ENCODE measurements around the gene UST.

UST gene

GRCh38 chr6:149044528-149044927 lies 297.7 kb downstream of the UST start:
- Histone ChIP-seq H2AK5ac (ENCODE audit: low read length, severe bottlenecking) (no peak overlapping the region), H2BK12ac (ENCODE audit: low read length in 2 of 2) (no peak overlapping the region), H3K4me1 (ENCODE audit: control insufficient read depth, insufficient read depth, low read depth, low read length) (peaks cover 1% of the 10 kb centered on the region), H2BK5ac (ENCODE audit: low read depth, low read length, poor library complexity, severe bottlenecking) (no peak overlapping the region), H3K4ac (ENCODE audit: low read depth in 1 of 2, low read length in 2 of 2) (no peak overlapping the region), H3K18ac (ENCODE audit: low read depth in 1 of 2, low read length in 2 of 2) (no peak overlapping the region), H3K9me3 (ENCODE audit: control insufficient read depth, low read length) (no peaks in the 10 kb centered on the region), H3K79me1 (replicated peaks; ENCODE audit: low read length, poor library complexity, severe bottlenecking) (no peaks in the 10 kb centered on the region), H4K91ac (ENCODE audit: low read length) (no peak overlapping the region), H3K36me3 (ENCODE audit: control insufficient read depth in 1 of 2, insufficient read depth in 2 of 2, low read depth in 1 of 2, low read length in 2 of 2) (no peaks in the 10 kb centered on the region), H3K27ac (ENCODE audit: low read length, poor library complexity, severe bottlenecking) (no peak overlapping the region), H2BK15ac (ENCODE audit: low read depth, poor library complexity, severe bottlenecking) (no peak overlapping the region), H3K4me2 (ENCODE audit: low read length, poor library complexity, severe bottlenecking) (no peak overlapping the region), H3K14ac (ENCODE audit: low read length in 2 of 2) (no peak overlapping the region), H2BK120ac (ENCODE audit: low read depth, low read length) (no peak overlapping the region), H3K23ac (ENCODE audit: low read length in 2 of 2) (no peak overlapping the region), H3K27me3 (ENCODE audit: control insufficient read depth in 1 of 2, insufficient read depth in 1 of 2, low read length in 2 of 2) (no peaks in the 10 kb centered on the region), H3K9ac (ENCODE audit: low read length) (no peak overlapping the region), H2AFZ (ENCODE audit: low read depth, low read length) (no peak overlapping the region), H4K8ac (ENCODE audit: low read length) (no peak overlapping the region), H3K4me3 (ENCODE audit: insufficient read depth in 1 of 2, low read depth in 1 of 2, low read length in 2 of 2) (no peak overlapping the region)
- 97% methylated on average over 8 of the region's 8 CpGs for WGBS
- DNase-seq: no peak

- Histone ChIP-seq H4K8ac (ENCODE audit: low read length) (no peak overlapping the region), H3K4me2 (ENCODE audit: low read length, poor library complexity, severe bottlenecking) (no peak overlapping the region), H3K36me3 (ENCODE audit: control insufficient read depth in 1 of 2, insufficient read depth in 2 of 2, low read depth in 1 of 2, low read length in 2 of 2) (no peaks in the 10 kb centered on the region), H2AFZ (ENCODE audit: low read depth, low read length) (no peak overlapping the region), H3K23ac (ENCODE audit: low read length in 2 of 2) (no peak overlapping the region), H3K4me1 (ENCODE audit: control insufficient read depth, insufficient read depth, low read depth, low read length) (peaks cover 2% of the 10 kb centered on the region), H3K14ac (ENCODE audit: low read length in 2 of 2) (no peak overlapping the region), H3K27ac (ENCODE audit: low read length, poor library complexity, severe bottlenecking) (no peak overlapping the region), H3K27me3 (ENCODE audit: control insufficient read depth in 1 of 2, insufficient read depth in 1 of 2, low read length in 2 of 2) (no peaks in the 10 kb centered on the region), H2BK15ac (ENCODE audit: low read depth, poor library complexity, severe bottlenecking) (no peak overlapping the region), H3K79me1 (replicated peaks; ENCODE audit: low read length, poor library complexity, severe bottlenecking) (no peaks in the 10 kb centered on the region), H3K18ac (ENCODE audit: low read depth in 1 of 2, low read length in 2 of 2) (no peak overlapping the region), H3K9ac (ENCODE audit: low read length) (no peak overlapping the region), H2AK5ac (ENCODE audit: low read length, severe bottlenecking) (peak overlapping the region; percentile 44), H3K4me3 (ENCODE audit: insufficient read depth in 1 of 2, low read depth in 1 of 2, low read length in 2 of 2) (no peak overlapping the region), H2BK12ac (ENCODE audit: low read length in 2 of 2) (no peak overlapping the region), H4K91ac (ENCODE audit: low read length) (no peak overlapping the region), H3K9me3 (ENCODE audit: control insufficient read depth, low read length) (no peaks in the 10 kb centered on the region), H2BK5ac (ENCODE audit: low read depth, low read length, poor library complexity, severe bottlenecking) (no peak overlapping the region), H2BK120ac (ENCODE audit: low read depth, low read length) (no peak overlapping the region), H3K4ac (ENCODE audit: low read depth in 1 of 2, low read length in 2 of 2) (no peak overlapping the region)
- 76% methylated on average over 2 of the region's 2 CpGs for WGBS
- DNase-seq: no peak
These were observed 298.6 kb downstream of the UST start for GRCh38 chr6:149045404-149045803.

- H3K27ac ChIP-seq (ENCODE audit: low read length, poor library complexity, severe bottlenecking): no peak overlapping the region
- peak overlapping the region; percentile 46 to 49 for H3K18ac ChIP-seq (ENCODE audit: low read depth in 1 of 2, low read length in 2 of 2)
- peak overlapping the region in 1 of 2 experiments; percentile 37 for H3K4ac ChIP-seq (ENCODE audit: low read depth in 1 of 2, low read length in 2 of 2)
- H2BK15ac ChIP-seq (ENCODE audit: low read depth, poor library complexity, severe bottlenecking): no peak overlapping the region
- no peak overlapping the region for H2BK120ac ChIP-seq (ENCODE audit: low read depth, low read length)
- DNase-seq: no peak
- H3K23ac ChIP-seq (ENCODE audit: low read length in 2 of 2): no peak overlapping the region
- H3K9ac ChIP-seq (ENCODE audit: low read length): no peak overlapping the region
- peaks cover 0 to 5% of the 10 kb centered on the region in 2 experiments for H3K36me3 ChIP-seq (ENCODE audit: control insufficient read depth in 1 of 2, insufficient read depth in 2 of 2, low read depth in 1 of 2, low read length in 2 of 2)
- no peaks in the 10 kb centered on the region for H3K9me3 ChIP-seq (ENCODE audit: control insufficient read depth, low read length)
- H2BK5ac ChIP-seq (ENCODE audit: low read depth, low read length, poor library complexity, severe bottlenecking): no peak overlapping the region
- no peak overlapping the region for H3K4me3 ChIP-seq (ENCODE audit: insufficient read depth in 1 of 2, low read depth in 1 of 2, low read length in 2 of 2)
- H3K14ac ChIP-seq (ENCODE audit: low read length in 2 of 2): no peak overlapping the region
- WGBS: 94% methylated on average over 6 of the region's 6 CpGs
- no peak overlapping the region for H4K8ac ChIP-seq (ENCODE audit: low read length)
- H3K79me1 ChIP-seq (replicated peaks; ENCODE audit: low read length, poor library complexity, severe bottlenecking): no peaks in the 10 kb centered on the region
- H3K4me1 ChIP-seq (ENCODE audit: control insufficient read depth, insufficient read depth, low read depth, low read length): peaks cover 2% of the 10 kb centered on the region
- H4K91ac ChIP-seq (ENCODE audit: low read length): no peak overlapping the region
- H2AK5ac ChIP-seq (ENCODE audit: low read length, severe bottlenecking): peak overlapping the region; percentile 46
- no peak overlapping the region for H3K4me2 ChIP-seq (ENCODE audit: low read length, poor library complexity, severe bottlenecking)
- no peaks in the 10 kb centered on the region for H3K27me3 ChIP-seq (ENCODE audit: control insufficient read depth in 1 of 2, insufficient read depth in 1 of 2, low read length in 2 of 2)
- H2AFZ ChIP-seq (ENCODE audit: low read depth, low read length): no peak overlapping the region
- peak overlapping the region in 1 of 2 experiments; percentile 82 for H2BK12ac ChIP-seq (ENCODE audit: low read length in 2 of 2)
These were observed 299.5 kb downstream of the UST start for GRCh38 chr6:149046164-149046821.

GRCh38 chr6:149046822-149047246 lies 300.0 kb downstream of the UST start:
- peak; percentile 25 for DNase-seq
- no peaks in the 10 kb centered on the region for H3K27me3 ChIP-seq (ENCODE audit: control insufficient read depth in 1 of 2, insufficient read depth in 1 of 2, low read length in 2 of 2)
- no peak overlapping the region for H4K91ac ChIP-seq (ENCODE audit: low read length)
- no peaks in the 10 kb centered on the region for H3K79me1 ChIP-seq (replicated peaks; ENCODE audit: low read length, poor library complexity, severe bottlenecking)
- H3K18ac ChIP-seq (ENCODE audit: low read depth in 1 of 2, low read length in 2 of 2): peak overlapping the region; percentile 46 to 49
- H3K4me2 ChIP-seq (ENCODE audit: low read length, poor library complexity, severe bottlenecking): no peak overlapping the region
- H2BK12ac ChIP-seq (ENCODE audit: low read length in 2 of 2): peak overlapping the region in 1 of 2 experiments; percentile 82
- no peaks in the 10 kb centered on the region for H3K9me3 ChIP-seq (ENCODE audit: control insufficient read depth, low read length)
- no peak overlapping the region for H2AFZ ChIP-seq (ENCODE audit: low read depth, low read length)
- H3K23ac ChIP-seq (ENCODE audit: low read length in 2 of 2): no peak overlapping the region
- H3K14ac ChIP-seq (ENCODE audit: low read length in 2 of 2): no peak overlapping the region
- no peak overlapping the region for H3K27ac ChIP-seq (ENCODE audit: low read length, poor library complexity, severe bottlenecking)
- no peak overlapping the region for H4K8ac ChIP-seq (ENCODE audit: low read length)
- H3K36me3 ChIP-seq (ENCODE audit: control insufficient read depth in 1 of 2, insufficient read depth in 2 of 2, low read depth in 1 of 2, low read length in 2 of 2): peaks cover 0 to 5% of the 10 kb centered on the region in 2 experiments
- H3K4ac ChIP-seq (ENCODE audit: low read depth in 1 of 2, low read length in 2 of 2): no peak overlapping the region
- no peak overlapping the region for H2BK15ac ChIP-seq (ENCODE audit: low read depth, poor library complexity, severe bottlenecking)
- no peak overlapping the region for H3K9ac ChIP-seq (ENCODE audit: low read length)
- peaks cover 2% of the 10 kb centered on the region for H3K4me1 ChIP-seq (ENCODE audit: control insufficient read depth, insufficient read depth, low read depth, low read length)
- no peak overlapping the region for H3K4me3 ChIP-seq (ENCODE audit: insufficient read depth in 1 of 2, low read depth in 1 of 2, low read length in 2 of 2)
- WGBS: 70% methylated on average over 2 of the region's 3 CpGs
- H2BK5ac ChIP-seq (ENCODE audit: low read depth, low read length, poor library complexity, severe bottlenecking): no peak overlapping the region
- peak overlapping the region; percentile 46 for H2AK5ac ChIP-seq (ENCODE audit: low read length, severe bottlenecking)
- no peak overlapping the region for H2BK120ac ChIP-seq (ENCODE audit: low read depth, low read length)

Measured in mesenchymal stem cell (in vitro differentiated cells and primary cell).